ENCODE results near the gene QSOX2. TPM values are rescaled to one million over a fixed set of nuclear protein-coding genes. Genes with fewer than 3 reads are reported as not detected.

The QSOX2 gene
- total RNA-seq, 2 experiments from 2014 or later = 14.4 TPM

GRCh38 chr9:136169495-136169894 lies 76.1 kb downstream of the QSOX2 start:
- no peak overlapping the region for H3K4me3 ChIP-seq (ENCODE audit: low read length)
- H3K36me3 Mint-ChIP-seq (ENCODE audit: low read depth) = no peaks in the 10 kb centered on the region
- no peak for DNase-seq
- peaks cover 0 to 9% of the 10 kb centered on the region in 2 experiments for H3K9me3 ChIP-seq (ENCODE audit: control insufficient read depth in 1 of 2, insufficient read depth in 1 of 2, low read length in 2 of 2)
- no peaks in the 10 kb centered on the region for H3K9me3 Mint-ChIP-seq
- H3K27me3 ChIP-seq (ENCODE audit: control insufficient read depth in 1 of 2, insufficient read depth in 2 of 2, low read length in 2 of 2) = peaks cover 0 to 10% of the 10 kb centered on the region in 2 experiments
- ChIA-PET POLR2A (no interaction called here), CTCF (no interaction called here)
- no peak overlapping the region for H3K27ac Mint-ChIP-seq
- TF ChIP-seq, protein P1, sequence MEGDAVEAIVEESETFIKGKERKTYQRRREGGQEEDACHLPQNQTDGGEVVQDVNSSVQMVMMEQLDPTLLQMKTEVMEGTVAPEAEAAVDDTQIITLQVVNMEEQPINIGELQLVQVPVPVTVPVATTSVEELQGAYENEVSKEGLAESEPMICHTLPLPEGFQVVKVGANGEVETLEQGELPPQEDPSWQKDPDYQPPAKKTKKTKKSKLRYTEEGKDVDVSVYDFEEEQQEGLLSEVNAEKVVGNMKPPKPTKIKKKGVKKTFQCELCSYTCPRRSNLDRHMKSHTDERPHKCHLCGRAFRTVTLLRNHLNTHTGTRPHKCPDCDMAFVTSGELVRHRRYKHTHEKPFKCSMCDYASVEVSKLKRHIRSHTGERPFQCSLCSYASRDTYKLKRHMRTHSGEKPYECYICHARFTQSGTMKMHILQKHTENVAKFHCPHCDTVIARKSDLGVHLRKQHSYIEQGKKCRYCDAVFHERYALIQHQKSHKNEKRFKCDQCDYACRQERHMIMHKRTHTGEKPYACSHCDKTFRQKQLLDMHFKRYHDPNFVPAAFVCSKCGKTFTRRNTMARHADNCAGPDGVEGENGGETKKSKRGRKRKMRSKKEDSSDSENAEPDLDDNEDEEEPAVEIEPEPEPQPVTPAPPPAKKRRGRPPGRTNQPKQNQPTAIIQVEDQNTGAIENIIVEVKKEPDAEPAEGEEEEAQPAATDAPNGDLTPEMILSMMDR (IDR thresholded peaks at IDR 0.05) = no peak
- no peak overlapping the region for H3K27ac ChIP-seq (ENCODE audit: low read depth in 1 of 2, low read length in 2 of 2)
- no peak for ATAC-seq (ENCODE audit: poor library complexity)
- H3K36me3 ChIP-seq (ENCODE audit: insufficient read depth, low read length) = no peaks in the 10 kb centered on the region
- no peaks in the 10 kb centered on the region for H3K4me1 ChIP-seq (ENCODE audit: insufficient read depth, low read length)
- intact Hi-C loops (cut with DNase I, micrococcal nuclease) = no loop called here
- H3K27me3 Mint-ChIP-seq = peaks cover 22% of the 10 kb centered on the region
- H3K4me3 Mint-ChIP-seq = no peak overlapping the region
- H3K4me1 Mint-ChIP-seq (ENCODE audit: low read depth) = no peaks in the 10 kb centered on the region

- POLR2A ChIA-PET = no interaction called here
- H3K9me3 Mint-ChIP-seq = no peaks in the 10 kb centered on the region
These were observed 82.3 kb downstream of the QSOX2 start for GRCh38 chr9:136163248-136163850.

DNA sequence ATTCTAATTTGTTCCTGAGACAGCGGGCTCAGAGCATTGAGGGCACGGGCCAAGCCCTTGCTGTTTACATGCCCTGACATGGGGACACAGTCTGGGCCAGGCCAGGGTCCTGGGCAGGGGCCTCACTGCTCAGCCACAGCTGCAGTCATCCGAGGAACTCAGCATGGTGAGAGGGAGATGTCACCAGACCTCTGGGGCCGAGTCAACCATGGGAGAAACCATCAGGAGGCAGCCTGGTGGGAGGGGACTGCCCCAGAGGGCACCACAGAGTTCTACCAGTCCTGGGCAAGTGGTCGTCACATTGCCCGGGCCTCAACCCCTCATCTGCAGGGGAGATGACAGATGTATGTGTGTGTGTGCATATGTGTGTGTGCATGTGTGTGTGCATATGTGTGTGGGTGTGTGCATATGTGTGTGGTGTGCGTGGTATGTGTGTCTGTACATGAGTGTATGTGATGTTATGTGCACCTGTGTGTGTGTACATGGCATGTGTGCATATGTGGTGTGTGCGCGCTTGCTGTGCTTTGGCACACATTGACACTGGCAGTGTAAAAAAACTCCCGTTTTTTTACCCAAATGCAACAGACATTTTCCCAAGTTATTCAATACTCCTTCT lies 84.5 kb downstream of the QSOX2 start:
- intact Hi-C loops (cut with DNase I, micrococcal nuclease) = no loop called here
- no peak overlapping the region for H3K27ac Mint-ChIP-seq
- POLR2A ChIA-PET = no interaction called here
- no peak overlapping the region for H3K27ac ChIP-seq (ENCODE audit: low read depth in 1 of 2, low read length in 2 of 2)
- no peak for ATAC-seq (ENCODE audit: poor library complexity)
- no peaks in the 10 kb centered on the region for H3K9me3 Mint-ChIP-seq
- H3K36me3 ChIP-seq (ENCODE audit: insufficient read depth, low read length) = no peaks in the 10 kb centered on the region
- no peak overlapping the region for H3K4me3 ChIP-seq (ENCODE audit: low read length)
- TF ChIP-seq, protein P1 (IDR thresholded peaks at IDR 0.05) = no peak
- DNase-seq = no peak
- H3K4me3 Mint-ChIP-seq = no peak overlapping the region
- no peaks in the 10 kb centered on the region for H3K4me1 ChIP-seq (ENCODE audit: insufficient read depth, low read length)
- H3K27me3 ChIP-seq (ENCODE audit: control insufficient read depth in 1 of 2, insufficient read depth in 2 of 2, low read length in 2 of 2) = peaks cover 0 to 2% of the 10 kb centered on the region in 2 experiments
- CTCF ChIA-PET = no interaction called here
- H3K36me3 Mint-ChIP-seq (ENCODE audit: low read depth) = no peaks in the 10 kb centered on the region
- no peaks in the 10 kb centered on the region for H3K4me1 Mint-ChIP-seq (ENCODE audit: low read depth)
- H3K9me3 ChIP-seq (ENCODE audit: control insufficient read depth in 1 of 2, insufficient read depth in 1 of 2, low read length in 2 of 2) = no peaks in the 10 kb centered on the region
- no peaks in the 10 kb centered on the region for H3K27me3 Mint-ChIP-seq

More at GRCh38 chr9:136163248-136163850, 82.3 kb downstream of the QSOX2 start:
- no peaks in the 10 kb centered on the region for H3K4me1 Mint-ChIP-seq (ENCODE audit: low read depth)
- H3K27ac ChIP-seq (ENCODE audit: low read depth in 1 of 2, low read length in 2 of 2) = no peak overlapping the region
- no peaks in the 10 kb centered on the region for H3K4me1 ChIP-seq (ENCODE audit: insufficient read depth, low read length)
- H3K27me3 ChIP-seq (ENCODE audit: control insufficient read depth in 1 of 2, insufficient read depth in 2 of 2, low read length in 2 of 2) = no peaks in the 10 kb centered on the region
- no peaks in the 10 kb centered on the region for H3K9me3 ChIP-seq (ENCODE audit: control insufficient read depth in 1 of 2, insufficient read depth in 1 of 2, low read length in 2 of 2)
- H3K4me3 Mint-ChIP-seq = no peak overlapping the region
- DNase-seq (no peak), ATAC-seq (ENCODE audit: poor library complexity) (no peak)
- CTCF ChIA-PET = no interaction called here
- H3K27ac Mint-ChIP-seq = no peak overlapping the region
- no peaks in the 10 kb centered on the region for H3K36me3 Mint-ChIP-seq (ENCODE audit: low read depth)
- no peaks in the 10 kb centered on the region for H3K36me3 ChIP-seq (ENCODE audit: insufficient read depth, low read length)
- H3K4me3 ChIP-seq (ENCODE audit: low read length) = no peak overlapping the region
- TF ChIP-seq, protein P1 (IDR thresholded peaks at IDR 0.05) = no peak
- H3K27me3 Mint-ChIP-seq = peaks cover 6% of the 10 kb centered on the region
- intact Hi-C loops (cut with DNase I, micrococcal nuclease) = no loop called here
